ENCODE data around the gene DERA. TPM values are rescaled to one million over a fixed set of nuclear protein-coding genes. Genes with fewer than 3 reads are reported as not detected.

Gene DERA
- polyA plus RNA-seq, 1 donor (not counting 4 experiments of a cell fraction or from before 2014, with no cell fraction given) = 34.2 TPM

DNA sequence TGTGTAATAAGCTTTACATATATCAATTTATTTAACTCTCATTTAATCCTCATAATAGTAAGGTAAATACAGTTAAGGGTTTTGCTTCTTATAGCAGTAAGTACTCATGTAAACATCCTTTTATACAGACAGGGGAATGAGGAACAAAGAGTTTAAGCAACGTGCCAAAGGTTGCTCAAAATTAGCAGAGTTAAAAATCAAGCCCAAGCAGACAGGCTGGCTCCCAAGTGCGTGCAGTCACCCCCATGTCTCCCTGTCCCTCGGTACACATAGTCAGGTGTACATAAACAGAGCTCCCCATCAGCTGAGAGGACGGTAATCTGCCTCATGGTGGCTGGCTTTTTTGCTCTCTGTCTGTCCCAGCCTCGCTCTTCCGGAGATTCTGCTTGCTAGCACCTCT, 126.4 kb downstream of the DERA start:
- dilution Hi-C loops (cut with MboI; ENCODE audit: extremely low pct_ligation_motif_present, low sequenced_read_pairs) = no loop called here
- Histone ChIP-seq H4K20me1 (ENCODE audit: control insufficient read depth, extremely low read depth, insufficient read depth, low read length) (no peaks in the 10 kb centered on the region), H3K27me3 (ENCODE audit: control insufficient read depth, extremely low read depth, insufficient read depth, low read length) (no peaks in the 10 kb centered on the region), H2AFZ (ENCODE audit: control insufficient read depth, low read length) (no peak overlapping the region), H3K9ac (ENCODE audit: control insufficient read depth, extremely low read depth, insufficient read depth, low read length) (no peak overlapping the region), H3K9me3 (ENCODE audit: control insufficient read depth, low read depth, low read length) (no peaks in the 10 kb centered on the region), H3K9me1 (ENCODE audit: control insufficient read depth, extremely low read depth, insufficient read depth, low read length) (no peaks in the 10 kb centered on the region), H3K27ac (ENCODE audit: control insufficient read depth, insufficient read depth, low read length) (no peak overlapping the region), H3K4me2 (ENCODE audit: control insufficient read depth, extremely low read depth, insufficient read depth, low read depth, low read length) (no peak overlapping the region), H3K79me2 (ENCODE audit: control insufficient read depth, insufficient read depth, low read length) (no peaks in the 10 kb centered on the region), H3K4me3 (ENCODE audit: control insufficient read depth in 2 of 3, extremely low read depth in 1 of 3, insufficient read depth in 2 of 3, low read depth in 1 of 3, low read length in 3 of 3) (no peak overlapping the region), H3K36me3 (ENCODE audit: control insufficient read depth in 2 of 2, extremely low read depth in 1 of 2, insufficient read depth in 2 of 2, low read length in 2 of 2) (peaks cover 0 to 3% of the 10 kb centered on the region in 2 experiments), H3K4me1 (ENCODE audit: control insufficient read depth, extremely low read depth, insufficient read depth, low read length) (no peaks in the 10 kb centered on the region)
- no peak for FAIRE-seq
- no peak for DNase-seq (ENCODE audit: low read depth, low spot score)
- TF ChIP-seq EZH2 (IDR thresholded peaks at IDR 0.05; ENCODE audit: low read length) = no peak
- TF ChIP-seq, protein P1, sequence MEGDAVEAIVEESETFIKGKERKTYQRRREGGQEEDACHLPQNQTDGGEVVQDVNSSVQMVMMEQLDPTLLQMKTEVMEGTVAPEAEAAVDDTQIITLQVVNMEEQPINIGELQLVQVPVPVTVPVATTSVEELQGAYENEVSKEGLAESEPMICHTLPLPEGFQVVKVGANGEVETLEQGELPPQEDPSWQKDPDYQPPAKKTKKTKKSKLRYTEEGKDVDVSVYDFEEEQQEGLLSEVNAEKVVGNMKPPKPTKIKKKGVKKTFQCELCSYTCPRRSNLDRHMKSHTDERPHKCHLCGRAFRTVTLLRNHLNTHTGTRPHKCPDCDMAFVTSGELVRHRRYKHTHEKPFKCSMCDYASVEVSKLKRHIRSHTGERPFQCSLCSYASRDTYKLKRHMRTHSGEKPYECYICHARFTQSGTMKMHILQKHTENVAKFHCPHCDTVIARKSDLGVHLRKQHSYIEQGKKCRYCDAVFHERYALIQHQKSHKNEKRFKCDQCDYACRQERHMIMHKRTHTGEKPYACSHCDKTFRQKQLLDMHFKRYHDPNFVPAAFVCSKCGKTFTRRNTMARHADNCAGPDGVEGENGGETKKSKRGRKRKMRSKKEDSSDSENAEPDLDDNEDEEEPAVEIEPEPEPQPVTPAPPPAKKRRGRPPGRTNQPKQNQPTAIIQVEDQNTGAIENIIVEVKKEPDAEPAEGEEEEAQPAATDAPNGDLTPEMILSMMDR (optimal IDR thresholded peaks at IDR 0.05 in 1 of 3, IDR thresholded peaks at IDR 0.05 in 1 of 3, conservative IDR thresholded peaks at IDR 0.05 in 1 of 3; ENCODE audit: extremely low read depth in 1 of 3, insufficient read depth in 2 of 3, low read length in 3 of 3) = no peak

DNA sequence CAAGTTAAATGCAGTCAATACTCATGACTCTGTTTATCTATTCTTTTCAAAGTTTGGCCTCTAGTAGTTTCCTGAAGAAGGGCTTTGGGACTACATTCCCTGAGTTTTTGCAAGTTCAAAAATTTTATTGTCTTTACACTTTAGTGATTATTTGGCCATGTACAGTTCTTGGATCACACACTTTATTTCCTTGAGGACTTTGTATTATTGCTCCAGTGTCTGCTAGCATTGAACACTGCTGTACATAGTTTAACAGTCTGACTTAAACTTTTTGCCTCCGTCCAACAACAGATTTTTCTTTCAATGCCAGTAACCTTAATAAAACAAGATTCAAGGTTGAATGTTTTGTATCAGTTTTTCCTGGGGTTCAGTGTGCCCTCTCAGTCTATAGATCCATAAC, 132.3 kb downstream of the DERA start:
- Histone ChIP-seq H4K20me1 (ENCODE audit: control insufficient read depth, extremely low read depth, insufficient read depth, low read length) (no peaks in the 10 kb centered on the region), H3K4me2 (ENCODE audit: control insufficient read depth, extremely low read depth, insufficient read depth, low read depth, low read length) (no peak overlapping the region), H3K9me1 (ENCODE audit: control insufficient read depth, extremely low read depth, insufficient read depth, low read length) (no peaks in the 10 kb centered on the region), H3K9me3 (ENCODE audit: control insufficient read depth, low read depth, low read length) (no peaks in the 10 kb centered on the region), H3K9ac (ENCODE audit: control insufficient read depth, extremely low read depth, insufficient read depth, low read length) (no peak overlapping the region), H3K27me3 (ENCODE audit: control insufficient read depth, extremely low read depth, insufficient read depth, low read length) (no peaks in the 10 kb centered on the region), H3K4me3 (ENCODE audit: control insufficient read depth in 2 of 3, extremely low read depth in 1 of 3, insufficient read depth in 2 of 3, low read depth in 1 of 3, low read length in 3 of 3) (no peak overlapping the region), H3K4me1 (ENCODE audit: control insufficient read depth, extremely low read depth, insufficient read depth, low read length) (no peaks in the 10 kb centered on the region), H2AFZ (ENCODE audit: control insufficient read depth, low read length) (no peak overlapping the region), H3K27ac (ENCODE audit: control insufficient read depth, insufficient read depth, low read length) (no peak overlapping the region), H3K36me3 (ENCODE audit: control insufficient read depth in 2 of 2, extremely low read depth in 1 of 2, insufficient read depth in 2 of 2, low read length in 2 of 2) (no peaks in the 10 kb centered on the region), H3K79me2 (ENCODE audit: control insufficient read depth, insufficient read depth, low read length) (no peaks in the 10 kb centered on the region)
- DNase-seq (ENCODE audit: low read depth, low spot score) (no peak), FAIRE-seq (no peak)
- TF ChIP-seq, protein P1 (optimal IDR thresholded peaks at IDR 0.05 in 1 of 3, IDR thresholded peaks at IDR 0.05 in 1 of 3, conservative IDR thresholded peaks at IDR 0.05 in 1 of 3; ENCODE audit: extremely low read depth in 1 of 3, insufficient read depth in 2 of 3, low read length in 3 of 3) = no peak
- no peak for TF ChIP-seq EZH2 (IDR thresholded peaks at IDR 0.05; ENCODE audit: low read length)
- dilution Hi-C loops (cut with MboI; ENCODE audit: extremely low pct_ligation_motif_present, low sequenced_read_pairs) = no loop called here

Measured in keratinocyte (primary cell).